CD4-positive, CD25-positive, alpha-beta regulatory T cell (primary cell): Measurements from ENCODE around the gene DEDD2. TPM values are rescaled to one million over a fixed set of nuclear protein-coding genes. Genes with fewer than 3 reads are reported as not detected.

ENCODE experiments used
- ATAC-seq, 2 donors: fragments of 150-1000 bp; cut with Tn5 transposase; one replicate each; pipeline ENCODE4 v1.10.0; 2021; ENCODE audit warnings: low read depth in 2 of 2, moderate number of reproducible peaks in 2 of 2, moderate library complexity in 1 of 2
- DNase-seq, 3 donors: peaks; one replicate each; pipeline versions ENCODE4 v3.0.0 to v3.0.0-alpha.2; 2012 to 2022; ENCODE audit warnings: mixed read lengths in 1 of 3
- H3K27ac ChIP-seq: one replicate; pipeline ENCODE4 v1.7.0; 2013; ENCODE audit warnings: mild to moderate bottlenecking, low read length; ENCODE audit not compliant: insufficient read depth, poor library complexity, severe bottlenecking
- H3K27me3 ChIP-seq: one replicate; pipeline ENCODE4 v1.7.0; 2013; ENCODE audit warnings: low read length; ENCODE audit not compliant: control insufficient read depth, insufficient read depth
- H3K36me3 ChIP-seq: one replicate; pipeline ENCODE4 v1.7.0; 2013; ENCODE audit warnings: mild to moderate bottlenecking, low read length, moderate library complexity; ENCODE audit not compliant: control insufficient read depth, insufficient read depth
- H3K4me1 ChIP-seq: 2 replicates; pipeline ENCODE4 v1.7.0; 2013; ENCODE audit warnings: mild to moderate bottlenecking, low read length; ENCODE audit not compliant: insufficient read depth, control insufficient read depth, poor library complexity, severe bottlenecking
- H3K4me3 ChIP-seq: one replicate; pipeline ENCODE4 v1.7.0; 2013; ENCODE audit warnings: low read depth, mild to moderate bottlenecking, low read length, moderate library complexity
- H3K9me3 ChIP-seq, 2 experiments: 1 replicate in 1 of 2; 2 replicates in 1 of 2; pipeline ENCODE4 v1.7.0; 2013; ENCODE audit warnings: low read length in 2 of 2, mild to moderate bottlenecking in 1 of 2, moderate library complexity in 1 of 2; ENCODE audit not compliant: control insufficient read depth in 2 of 2
- H3K27ac Mint-ChIP-seq, 3 donors: one replicate each; pipeline ENCODE4 v1.8.0; 2020 to 2022; ENCODE audit warnings: mild to moderate bottlenecking in 3 of 3, mixed read lengths in 3 of 3, moderate library complexity in 2 of 3
- H3K27me3 Mint-ChIP-seq: one replicate; pipeline ENCODE4 v1.8.0; 2022; ENCODE audit warnings: mild to moderate bottlenecking, mixed read lengths
- H3K36me3 Mint-ChIP-seq: one replicate; pipeline ENCODE4 v1.8.0; 2020; ENCODE audit warnings: mixed read lengths
- H3K4me1 Mint-ChIP-seq, 4 donors: one replicate each; pipeline ENCODE4 v1.8.0; 2020 to 2022; ENCODE audit warnings: mixed read lengths in 4 of 4, mild to moderate bottlenecking in 1 of 4
- H3K4me3 Mint-ChIP-seq, 4 donors: one replicate each; pipeline ENCODE4 v1.8.0; 2020 to 2022; ENCODE audit warnings: mild to moderate bottlenecking in 4 of 4, mixed read lengths in 4 of 4, moderate library complexity in 3 of 4
- H3K9me3 Mint-ChIP-seq, 7 donors: one replicate each; pipeline ENCODE4 v1.8.0; 2020 to 2022; ENCODE audit warnings: mixed read lengths in 7 of 7, mild to moderate bottlenecking in 3 of 7, moderate library complexity in 2 of 7
- polyA plus RNA-seq, 4 donors: library from polyadenylated mRNA; unstranded; fragments of 300-500 nt; fragmentation: Illumina TruSeq; gene quantifications; one replicate each; pipeline ENCODE4 v1.2.3, GENCODE V29; 2021
- total RNA-seq: library from RNA; stranded (reverse); gene quantifications from one replicate; pipeline ENCODE4 v1.2.3, GENCODE V29; 2022

DEDD2 gene
- total and polyA plus RNA-seq, 5 donors from 2014 or later = 99.8 to 179 (median 157) TPM

DNA sequence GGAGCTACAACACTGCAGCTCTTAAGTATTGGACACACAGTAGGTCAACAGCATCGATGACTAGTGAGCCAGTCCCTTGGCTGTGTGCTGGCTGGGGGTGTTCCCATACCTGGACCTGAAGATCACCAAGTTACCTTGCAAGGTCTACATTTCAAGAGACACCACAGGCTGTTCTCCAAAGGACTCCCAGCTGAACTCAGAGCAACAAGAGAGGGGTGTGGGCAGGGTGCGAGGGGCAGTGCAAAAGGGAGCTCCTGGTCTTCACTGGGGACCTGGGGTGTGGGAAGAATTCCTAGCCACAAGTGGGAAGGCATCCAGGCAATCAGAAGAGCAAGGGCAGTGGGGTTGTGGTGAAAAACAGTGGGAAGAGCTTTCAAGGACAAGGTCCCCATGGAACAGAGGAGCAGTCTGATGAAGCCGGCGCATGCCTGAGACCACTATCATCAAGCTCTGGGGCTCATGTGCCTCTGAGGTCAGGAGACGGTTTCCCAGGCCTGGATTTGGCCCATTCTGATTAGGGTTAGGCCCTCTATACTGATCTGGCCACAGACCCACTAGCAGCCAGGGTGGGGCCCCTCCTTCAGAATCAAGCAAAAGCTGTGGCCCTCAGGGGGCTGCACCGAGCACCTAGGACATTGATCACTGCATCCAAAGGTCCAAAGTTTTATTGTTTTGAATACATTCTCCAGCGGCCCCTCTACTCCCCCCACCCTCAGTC is 29.6 kb upstream of the DEDD2 start:
- no peak for ATAC-seq
- H3K4me3 Mint-ChIP-seq = peak overlapping the region in 1 of 4 donors; percentile 73
- H3K4me1 Mint-ChIP-seq = peaks cover 8 to 57% (median 29%) of the 10 kb centered on the region in 4 donors

DNA sequence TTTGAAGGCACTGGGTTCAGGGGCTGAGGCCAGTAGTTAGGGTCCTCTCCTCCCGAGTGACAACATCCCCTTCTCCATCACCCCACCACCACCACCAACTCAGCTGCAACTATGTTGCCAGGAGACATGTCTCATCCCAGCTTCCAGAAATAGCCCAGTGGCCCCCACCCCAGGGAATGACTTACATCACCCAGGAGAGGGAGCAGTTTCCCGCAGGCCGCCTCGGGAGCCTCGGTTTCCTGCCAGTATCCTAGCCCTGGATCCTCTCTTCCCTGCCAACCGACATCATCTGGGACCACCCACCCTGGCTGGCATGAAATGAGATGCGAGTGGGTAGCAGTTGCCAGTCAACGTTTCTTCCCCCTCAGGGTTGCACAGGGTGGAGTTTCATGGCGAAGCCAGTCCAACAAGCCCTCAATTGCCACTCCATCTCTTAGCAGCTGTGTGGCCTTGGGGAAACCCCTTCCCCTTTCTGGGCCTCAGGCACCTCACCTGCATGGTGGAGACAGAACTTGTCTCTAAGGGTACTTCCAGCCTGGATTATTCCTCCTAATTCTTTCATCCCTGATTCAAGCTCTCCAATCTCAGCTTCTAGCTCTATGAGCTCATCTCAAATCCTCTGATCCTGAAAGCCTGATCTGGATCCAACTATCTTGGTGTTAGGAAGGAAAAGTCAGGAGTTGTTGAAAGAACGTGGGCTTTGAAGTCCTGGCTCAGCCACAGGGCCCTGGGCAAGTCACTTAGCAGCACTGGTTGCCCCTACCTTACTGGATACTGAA is 28.9 kb upstream of the DEDD2 start:
- peaks cover 35% of the 10 kb centered on the region for H3K4me1 ChIP-seq
- H3K27me3 ChIP-seq = no peaks in the 10 kb centered on the region
- no peak for ATAC-seq
- H3K27me3 Mint-ChIP-seq = no peaks in the 10 kb centered on the region
- no peak for DNase-seq
- no peaks in the 10 kb centered on the region for H3K36me3 ChIP-seq
- H3K4me3 ChIP-seq = no peak overlapping the region
- peaks cover 8 to 55% (median 28%) of the 10 kb centered on the region in 4 donors for H3K4me1 Mint-ChIP-seq
- no peaks in the 10 kb centered on the region for H3K9me3 ChIP-seq
- H3K4me3 Mint-ChIP-seq = peak overlapping the region in 1 of 4 donors; percentile 50
- H3K27ac Mint-ChIP-seq = peak overlapping the region; percentile 35 to 77 (median 59)
- H3K36me3 Mint-ChIP-seq = no peaks in the 10 kb centered on the region
- H3K27ac ChIP-seq = no peak overlapping the region
- H3K9me3 Mint-ChIP-seq = no peaks in the 10 kb centered on the region

More for the DNA sequence above, 29.6 kb upstream of the DEDD2 start:
- Mint-ChIP-seq H3K9me3 (no peaks in the 10 kb centered on the region), H3K36me3 (no peaks in the 10 kb centered on the region), H3K27me3 (no peaks in the 10 kb centered on the region), H3K27ac (peak overlapping the region in 2 of 3 donors; percentile 35 to 77)
- Histone ChIP-seq H3K4me3 (no peak overlapping the region), H3K27ac (no peak overlapping the region), H3K9me3 (no peaks in the 10 kb centered on the region), H3K4me1 (peaks cover 36% of the 10 kb centered on the region), H3K36me3 (no peaks in the 10 kb centered on the region), H3K27me3 (no peaks in the 10 kb centered on the region)
- no peak for DNase-seq

DNA sequence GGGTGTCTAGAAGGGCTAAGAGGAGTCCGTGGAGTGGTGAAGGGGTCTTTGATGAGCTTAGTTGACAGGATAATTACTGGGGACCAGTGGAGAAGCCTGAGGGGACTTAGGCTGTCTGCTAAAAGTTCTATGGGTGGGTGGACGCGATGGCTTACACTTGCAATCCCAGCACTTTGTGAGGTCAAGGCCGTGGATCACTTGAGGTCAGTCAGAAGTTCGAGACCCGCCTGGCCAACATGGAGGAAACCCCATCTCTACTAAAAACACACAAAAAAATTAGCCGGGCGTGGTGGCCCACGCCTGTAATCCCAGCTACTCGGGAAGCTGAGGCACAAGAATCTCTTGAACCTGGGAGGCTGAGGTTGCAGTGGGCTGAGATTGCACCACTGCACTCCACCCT is 27.8 kb upstream of the DEDD2 start:
- Histone ChIP-seq H3K4me1 (peaks cover 34% of the 10 kb centered on the region), H3K27ac (peak overlapping the region; percentile 89), H3K9me3 (no peaks in the 10 kb centered on the region), H3K27me3 (no peaks in the 10 kb centered on the region), H3K36me3 (peaks cover 3% of the 10 kb centered on the region), H3K4me3 (peak overlapping the region; percentile 99)
- Mint-ChIP-seq H3K27ac (peak overlapping the region; percentile 93 to 99 (median 99)), H3K4me1 (peaks cover 8 to 58% (median 35%) of the 10 kb centered on the region in 4 donors), H3K9me3 (no peaks in the 10 kb centered on the region), H3K27me3 (no peaks in the 10 kb centered on the region), H3K36me3 (peaks cover 2% of the 10 kb centered on the region), H3K4me3 (peak overlapping the region; percentile 90 to 100 (median 98))
- ATAC-seq (no peak), DNase-seq (no peak)

GRCh38 chr19:42244347-42245220 is 27.1 kb upstream of the DEDD2 start:
- H3K4me3 Mint-ChIP-seq = peak overlapping the region; percentile 90 to 100 (median 98)
- peaks cover 8 to 58% (median 39%) of the 10 kb centered on the region in 4 donors for H3K4me1 Mint-ChIP-seq

DNA sequence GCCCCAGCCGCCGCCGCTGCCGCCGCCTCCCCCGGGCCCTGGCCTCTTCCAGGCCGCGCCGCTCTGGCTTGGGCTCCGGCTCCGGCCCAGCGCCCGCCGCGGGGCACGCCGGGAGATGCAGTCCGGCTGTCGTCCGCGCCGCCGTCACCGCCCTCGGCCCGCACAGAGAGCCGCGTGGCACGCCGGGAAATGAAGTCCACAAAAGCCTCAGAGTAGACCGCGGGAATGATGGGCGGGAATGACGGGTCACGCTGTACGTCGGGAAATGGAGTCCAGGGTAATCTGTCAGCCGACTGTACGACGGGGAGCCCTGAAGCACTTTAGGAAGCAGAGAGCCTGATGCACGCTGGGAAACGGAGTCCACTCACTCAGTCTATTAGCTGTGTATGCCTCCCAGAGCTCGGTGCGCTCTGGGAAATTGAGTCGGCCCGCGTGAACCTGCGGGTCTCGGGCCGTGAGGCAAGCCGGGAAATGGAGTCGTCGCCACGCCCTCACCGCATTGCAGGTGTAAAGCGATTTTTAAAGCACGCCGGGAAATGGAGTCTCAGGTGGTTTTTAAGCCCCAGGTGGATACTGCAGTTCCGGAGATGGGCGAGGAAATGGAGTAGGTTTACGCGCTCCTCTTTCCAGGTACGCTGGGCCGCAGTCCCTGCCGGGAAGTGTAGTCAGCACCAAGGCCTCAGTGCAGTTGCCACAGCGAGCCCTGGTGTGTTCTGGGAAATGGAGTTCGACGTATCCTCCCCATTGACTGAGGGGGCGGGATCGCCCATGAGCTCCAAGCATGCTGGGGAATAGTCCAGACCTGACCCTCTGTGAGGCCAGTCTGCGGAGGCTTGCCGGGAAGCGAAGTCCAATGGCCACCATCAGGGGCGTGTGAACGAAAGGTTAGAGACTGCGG is 25.3 kb upstream of the DEDD2 start, which contains the start of gene GSK3A:
GSK3A (minus strand) TSS at position 91 of the 898 bp plus-strand sequence. CDS start 137 bp downstream, outside the sequence.
- no peaks in the 10 kb centered on the region for H3K27me3 Mint-ChIP-seq
- Histone ChIP-seq H3K4me1 (peaks cover 41% of the 10 kb centered on the region), H3K9me3 (no peaks in the 10 kb centered on the region), H3K27me3 (no peaks in the 10 kb centered on the region), H3K36me3 (peaks cover 17% of the 10 kb centered on the region), H3K4me3 (peak within 1 kb of the TSS; percentile 95), H3K27ac (peak within 1 kb of the TSS; percentile 89)
- H3K4me3 Mint-ChIP-seq = peak within 1 kb of the TSS; percentile 86 to 100 (median 98)
- ATAC-seq (peak; percentile 79 to 81), DNase-seq (peak; percentile 95 to 99 (median 98))
- H3K36me3 Mint-ChIP-seq = peaks cover 14% of the 10 kb centered on the region
- H3K4me1 Mint-ChIP-seq = peaks cover 8 to 65% (median 45%) of the 10 kb centered on the region in 4 donors
- H3K27ac Mint-ChIP-seq = peak within 1 kb of the TSS; percentile 93 to 98 (median 97)
- no peaks in the 10 kb centered on the region for H3K9me3 Mint-ChIP-seq

More at GRCh38 chr19:42244347-42245220, 27.1 kb upstream of the DEDD2 start:
- H3K27me3 Mint-ChIP-seq = no peaks in the 10 kb centered on the region
- H3K27ac Mint-ChIP-seq = peak overlapping the region; percentile 93 to 99 (median 99)
- H3K27me3 ChIP-seq = no peaks in the 10 kb centered on the region
- peaks cover 41% of the 10 kb centered on the region for H3K4me1 ChIP-seq
- H3K36me3 Mint-ChIP-seq = peaks cover 7% of the 10 kb centered on the region
- ATAC-seq (peak; percentile 40 to 44), DNase-seq (peak; percentile 88 to 97 (median 93))
- H3K36me3 ChIP-seq = peaks cover 10% of the 10 kb centered on the region
- H3K9me3 ChIP-seq = no peaks in the 10 kb centered on the region
- peak overlapping the region; percentile 99 for H3K4me3 ChIP-seq
- H3K27ac ChIP-seq = peak overlapping the region; percentile 89
- H3K9me3 Mint-ChIP-seq = no peaks in the 10 kb centered on the region

DNA sequence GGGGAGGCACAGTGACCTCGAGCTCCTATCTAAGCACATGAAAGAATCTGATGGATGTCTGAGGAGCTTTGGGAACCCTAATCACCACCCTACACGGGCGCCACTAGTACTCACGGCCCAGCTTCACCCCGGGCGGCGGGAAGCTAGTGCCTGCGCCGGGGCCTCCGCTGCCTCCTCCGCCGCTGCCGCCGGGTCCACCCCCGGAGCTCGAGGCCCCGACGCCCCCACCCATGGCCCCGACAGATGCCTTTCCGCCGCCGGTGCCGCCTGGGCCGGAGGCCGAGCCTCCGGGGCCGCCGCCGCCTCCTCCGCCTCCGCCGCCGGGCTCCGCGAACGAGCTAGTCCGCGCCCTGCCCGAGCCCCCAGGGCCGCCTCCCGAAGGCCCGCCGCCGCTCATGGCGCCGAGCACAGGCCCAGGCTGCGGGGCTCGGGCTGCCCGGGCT is 24.6 kb upstream of the DEDD2 start:
- H3K36me3 Mint-ChIP-seq = peaks cover 14% of the 10 kb centered on the region
- H3K27ac Mint-ChIP-seq = peak overlapping the region; percentile 60 to 93 (median 90)
- Histone ChIP-seq H3K27ac (peak overlapping the region; percentile 89), H3K36me3 (peaks cover 20% of the 10 kb centered on the region), H3K9me3 (no peaks in the 10 kb centered on the region), H3K4me3 (peak overlapping the region; percentile 95), H3K4me1 (peaks cover 41% of the 10 kb centered on the region), H3K27me3 (no peaks in the 10 kb centered on the region)
- H3K9me3 Mint-ChIP-seq = no peaks in the 10 kb centered on the region
- ATAC-seq = no peak
- peak overlapping the region; percentile 86 to 90 (median 89) for H3K4me3 Mint-ChIP-seq
- peaks cover 8 to 65% (median 45%) of the 10 kb centered on the region in 4 donors for H3K4me1 Mint-ChIP-seq
- DNase-seq = peak in 1 of 3 donors; percentile 35
- no peaks in the 10 kb centered on the region for H3K27me3 Mint-ChIP-seq
